GM13976 (cell line): ENCODE results near the gene RNF112.

Source experiments
- DNase-seq: peaks from one replicate; pipeline ENCODE4 v3.0.0; 2012; ENCODE audit warnings: low spot score
- in situ Hi-C: fragments of 300-500 bp; cut with MboI; formaldehyde crosslinking; loops from one replicate; pipeline ENCODE4 v1.12.0; 2022; ENCODE audit warnings: low sequenced_read_pairs, mixed read lengths, inconsistent platforms; ENCODE audit not compliant: unreplicated experiment
- TF ChIP-seq, protein P1 (sequence below): IDR thresholded peaks from 2 replicates; pipeline ENCODE4 v1.5.1; 2012; ENCODE audit warnings: borderline replicate concordance, mild to moderate bottlenecking; ENCODE audit not compliant: insufficient read depth; ENCODE audit errors: extremely low read depth, missing control alignments, control extremely low read depth

Gene RNF112

DNA sequence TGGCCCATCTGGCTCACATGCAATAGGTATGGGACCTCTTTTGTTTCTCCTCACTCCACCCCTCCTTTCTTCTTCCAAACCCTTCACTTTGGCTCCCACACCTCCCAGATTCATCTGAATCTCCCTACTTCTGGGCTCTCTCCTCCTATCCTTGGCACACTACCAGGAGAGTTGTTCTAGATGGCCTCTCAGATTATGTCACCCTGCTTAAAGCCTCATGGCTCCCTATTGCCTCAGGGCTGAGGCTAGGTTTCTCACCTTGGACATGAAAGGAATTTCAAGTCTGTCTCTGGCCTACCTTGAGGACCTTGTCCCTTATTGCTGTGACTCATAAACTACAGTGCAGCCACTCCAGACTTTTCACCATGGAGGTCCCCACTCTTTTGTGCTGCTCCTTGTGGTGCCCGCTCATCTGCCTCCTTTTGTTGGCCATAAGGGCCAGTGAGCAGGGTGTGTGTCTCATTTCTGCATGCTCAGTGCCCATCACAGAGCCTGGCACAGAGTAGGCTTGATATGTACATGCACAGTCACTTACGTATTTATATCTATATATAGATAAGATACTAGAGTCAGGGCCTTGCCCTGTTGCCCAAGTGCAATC, 23.0 kb upstream of the RNF112 start:
- TF ChIP-seq, protein P1, sequence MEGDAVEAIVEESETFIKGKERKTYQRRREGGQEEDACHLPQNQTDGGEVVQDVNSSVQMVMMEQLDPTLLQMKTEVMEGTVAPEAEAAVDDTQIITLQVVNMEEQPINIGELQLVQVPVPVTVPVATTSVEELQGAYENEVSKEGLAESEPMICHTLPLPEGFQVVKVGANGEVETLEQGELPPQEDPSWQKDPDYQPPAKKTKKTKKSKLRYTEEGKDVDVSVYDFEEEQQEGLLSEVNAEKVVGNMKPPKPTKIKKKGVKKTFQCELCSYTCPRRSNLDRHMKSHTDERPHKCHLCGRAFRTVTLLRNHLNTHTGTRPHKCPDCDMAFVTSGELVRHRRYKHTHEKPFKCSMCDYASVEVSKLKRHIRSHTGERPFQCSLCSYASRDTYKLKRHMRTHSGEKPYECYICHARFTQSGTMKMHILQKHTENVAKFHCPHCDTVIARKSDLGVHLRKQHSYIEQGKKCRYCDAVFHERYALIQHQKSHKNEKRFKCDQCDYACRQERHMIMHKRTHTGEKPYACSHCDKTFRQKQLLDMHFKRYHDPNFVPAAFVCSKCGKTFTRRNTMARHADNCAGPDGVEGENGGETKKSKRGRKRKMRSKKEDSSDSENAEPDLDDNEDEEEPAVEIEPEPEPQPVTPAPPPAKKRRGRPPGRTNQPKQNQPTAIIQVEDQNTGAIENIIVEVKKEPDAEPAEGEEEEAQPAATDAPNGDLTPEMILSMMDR, result no peak
- in situ Hi-C loops, result no loop called here
- no peak for DNase-seq

DNA sequence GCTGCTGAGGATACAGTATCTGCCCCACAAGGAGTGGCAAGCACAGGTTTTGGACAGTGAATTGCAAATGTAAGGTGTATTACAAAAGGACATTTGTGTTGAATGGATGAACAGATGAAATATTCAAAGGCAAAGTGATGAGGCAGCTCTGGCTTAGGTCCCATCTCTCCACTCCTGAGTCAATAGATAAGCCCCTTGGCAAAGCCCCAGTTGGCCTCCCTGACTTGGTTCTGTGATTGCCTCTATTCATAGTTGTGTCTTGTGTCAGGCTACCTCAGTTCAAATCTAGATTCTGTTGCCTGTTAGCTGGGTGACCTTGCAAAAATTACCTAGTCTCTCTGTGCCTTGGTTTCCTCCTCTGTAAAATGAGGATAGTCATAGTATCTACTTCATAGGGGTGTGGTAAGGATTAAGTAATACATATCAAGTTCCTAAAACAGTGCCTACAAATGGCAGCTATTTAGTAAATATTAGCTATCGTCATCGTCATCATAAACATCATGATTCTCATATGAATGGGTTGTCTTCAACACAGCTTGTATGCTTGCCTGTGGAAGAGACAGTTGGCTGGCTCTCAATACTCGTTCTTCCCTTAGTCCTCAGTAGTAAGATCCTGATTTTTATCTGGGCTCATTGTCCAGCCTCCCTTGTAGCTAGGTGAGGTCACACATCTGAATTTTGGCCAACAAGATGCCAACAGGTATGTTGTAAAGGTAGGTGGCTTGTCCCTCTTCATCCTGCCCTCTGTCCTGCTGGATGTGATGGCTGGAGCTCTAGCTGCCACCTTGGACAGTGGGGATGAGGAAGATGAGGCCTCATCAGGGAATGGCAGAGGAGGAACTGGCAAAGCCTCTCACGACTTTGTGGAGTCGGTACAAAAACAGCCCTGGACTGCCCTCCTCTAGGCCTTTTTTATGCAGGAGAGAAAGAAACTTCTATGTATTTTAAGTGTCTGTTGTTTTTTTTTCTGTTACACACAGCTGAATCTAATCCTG, 21.9 kb upstream of the RNF112 start:
- in situ Hi-C loops, result no loop called here
- DNase-seq, result no peak

DNA sequence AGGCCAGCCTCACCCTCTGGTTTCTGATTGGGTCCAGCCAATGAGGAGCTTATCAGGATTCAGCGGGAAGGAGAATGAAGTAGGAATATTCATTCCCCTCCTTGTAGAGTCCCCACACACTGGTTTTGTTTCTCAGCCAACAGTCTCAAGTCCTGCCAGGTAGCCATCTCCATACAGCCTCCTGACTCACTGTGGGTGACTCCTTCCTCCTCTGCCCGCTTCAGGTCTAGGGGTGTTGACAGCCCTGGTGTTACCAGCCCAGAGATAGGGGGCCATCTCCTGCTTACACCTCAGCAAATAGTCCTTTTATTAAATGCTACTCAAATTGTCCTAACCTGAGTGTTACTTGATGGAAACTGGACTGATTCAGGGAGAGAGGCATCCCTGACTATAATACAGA, 20.1 kb upstream of the RNF112 start:
- TF ChIP-seq, protein P1, result no peak
- no peak for DNase-seq
- in situ Hi-C loops, result no loop called here

More for the DNA sequence above, 21.9 kb upstream of the RNF112 start:
- TF ChIP-seq, protein P1, result no peak

DNA sequence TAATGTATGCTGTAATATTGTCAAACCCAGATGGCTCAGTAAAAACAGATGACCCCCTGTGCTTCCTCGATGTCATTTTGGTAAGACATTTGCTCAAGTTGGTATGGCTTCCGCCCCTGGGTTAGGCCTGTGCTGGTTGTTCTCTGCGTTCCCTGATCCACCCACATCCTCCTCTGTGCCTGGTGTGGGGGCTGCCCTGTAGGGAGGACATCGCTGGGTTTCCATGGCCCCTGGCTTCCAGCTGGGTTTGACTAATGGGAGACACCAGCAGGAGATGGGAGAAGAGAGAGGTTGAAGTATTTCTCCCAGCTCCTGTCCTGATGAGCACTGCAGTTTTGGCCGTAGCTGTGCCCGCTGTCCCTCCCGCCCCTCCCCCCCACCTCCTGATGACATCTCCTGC, 19.6 kb upstream of the RNF112 start:
- TF ChIP-seq, protein P1, result no peak
- no peak for DNase-seq
- in situ Hi-C loops, result no loop called here

DNA sequence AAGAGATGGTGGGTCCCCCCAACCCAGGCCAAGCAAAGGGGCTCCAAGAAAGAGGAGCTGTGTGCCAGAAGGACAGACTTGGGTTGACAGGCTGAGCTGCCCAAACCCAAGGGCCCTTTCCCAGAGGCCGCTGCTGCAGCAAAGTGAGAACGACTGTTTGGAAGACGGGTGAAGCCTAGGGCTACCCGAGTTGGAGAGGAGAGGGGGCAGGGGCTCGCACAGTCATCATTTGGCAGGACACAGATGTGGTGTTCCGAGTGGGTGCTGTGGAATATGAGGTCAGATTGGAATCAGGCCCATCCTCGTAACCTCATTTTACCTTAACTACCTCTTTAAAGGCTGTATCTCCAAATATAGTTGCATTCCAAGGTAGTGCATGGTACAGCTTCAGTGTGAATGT, 18.7 kb upstream of the RNF112 start:
- TF ChIP-seq, protein P1, result no peak
- DNase-seq, result no peak
- in situ Hi-C loops, result no loop called here

DNA sequence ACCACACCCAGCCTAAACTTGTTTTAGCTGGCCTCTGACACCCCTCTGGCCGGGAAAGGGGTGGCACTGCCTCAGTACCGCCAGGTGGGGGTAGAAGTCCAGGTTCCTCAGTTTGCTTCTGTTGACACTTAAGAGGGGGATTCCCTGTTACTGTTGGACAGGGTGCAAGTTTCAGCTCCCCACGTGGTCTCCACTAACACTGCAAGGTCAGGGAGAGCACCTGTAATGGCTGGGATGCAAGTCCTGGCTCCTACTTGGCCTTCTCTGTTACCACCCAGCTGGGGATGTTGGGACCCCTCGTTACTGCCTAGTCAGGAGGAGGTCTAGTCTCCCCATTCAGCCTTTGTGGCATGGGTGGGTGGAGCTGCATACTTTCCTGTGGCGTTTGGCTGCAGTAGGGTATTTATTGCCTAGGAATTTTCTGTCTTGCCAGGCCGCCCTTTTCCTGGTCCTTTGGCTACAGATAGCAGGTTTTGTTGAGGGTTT, 13.4 kb upstream of the RNF112 start:
- DNase-seq, result no peak
- TF ChIP-seq, protein P1, result no peak
- in situ Hi-C loops, result no loop called here
